Neural cell (in vitro differentiated cells): Measurements from ENCODE around the gene TRIM24.

Experiments
- CTCF ChIP-seq: fragments of 450-650 bp; IDR thresholded peaks from 2 replicates; pipeline ENCODE4 v1.5.1; 2014; ENCODE audit warnings: antibody characterized with exemption, mild to moderate bottlenecking, moderate library complexity; ENCODE audit not compliant: poor library complexity, severe bottlenecking
- TAF1 ChIP-seq: IDR thresholded peaks from 2 replicates; pipeline ENCODE4 v1.6.1; 2012; ENCODE audit warnings: low read depth

DNA sequence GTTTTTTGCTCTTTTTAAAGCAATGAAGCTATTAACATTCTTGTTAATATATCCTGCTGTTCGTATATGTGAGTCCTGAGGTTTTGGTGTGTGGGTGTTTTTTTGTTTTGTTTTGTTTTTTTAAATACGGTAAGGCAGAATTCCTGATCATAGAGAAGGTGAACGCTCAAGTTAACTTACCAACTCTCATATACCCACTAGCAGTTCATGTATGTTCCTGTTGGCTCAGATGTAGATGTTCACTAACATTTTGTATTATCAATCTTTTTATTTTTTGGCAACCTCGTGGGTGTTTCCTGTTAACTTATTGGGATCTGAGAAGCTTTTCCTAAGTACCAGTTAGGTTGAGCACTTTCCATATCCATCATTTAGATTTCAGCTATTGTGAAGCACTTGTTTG lies 20.5 kb downstream of the TRIM24 start:
- no peak for TF ChIP-seq CTCF
- no peak for TF ChIP-seq TAF1
